Tibial artery (tissue), 4 donors: ENCODE results near the gene CRACDL.

Experiments
- DNase-seq, 2 donors: peaks; one replicate each; pipeline ENCODE4 v3.0.0-alpha.2; 2019
- H3K27ac ChIP-seq, 2 donors: fragments of 200-600 bp; sonication (generic) in 1 of 2; 1 replicate in 1 of 2; 2 replicates in 1 of 2; pipeline ENCODE4 v1.5.1; 2018 to 2019; ENCODE audit warnings: mild to moderate bottlenecking in 1 of 2
- H3K27me3 ChIP-seq, 2 donors: fragments of 200-600 bp; sonication (generic) in 1 of 2; one replicate each; pipeline versions ENCODE4 v1.5.1 to v1.6.0; 2016 to 2019
- H3K36me3 ChIP-seq, 3 donors: fragments of 200-600 bp; sonication (generic) in 2 of 3; one replicate each; pipeline ENCODE4 v1.5.1; 2016 to 2019; ENCODE audit warnings: mild to moderate bottlenecking in 2 of 3
- H3K4me1 ChIP-seq, 4 donors: fragments of 200-600 bp; sonication (generic) in 2 of 4; 1 replicate in 3 of 4; 2 replicates in 1 of 4; pipeline ENCODE4 v1.5.1; 2016 to 2019
- H3K4me3 ChIP-seq, 2 donors: fragments of 200-600 bp; sonication (generic) in 1 of 2; 1 replicate in 1 of 2; 2 replicates in 1 of 2; pipeline ENCODE4 v1.5.1; 2018 to 2019; ENCODE audit warnings: mild to moderate bottlenecking in 2 of 2
- H3K9me3 ChIP-seq, 3 donors: fragments of 200-600 bp; sonication (generic) in 1 of 3; one replicate each; pipeline ENCODE4 v1.5.1; 2016 to 2019
- CTCF ChIP-seq, 2 experiments: fragments of 200-600 bp in 1 of 2; fragments of 450-650 bp in 1 of 2; IDR thresholded peaks; one replicate each; pipeline ENCODE4 v1.5.1; 2017 to 2019; ENCODE audit warnings: antibody characterized with exemption in 2 of 2, mild to moderate bottlenecking in 1 of 2, moderate library complexity in 1 of 2
- intact Hi-C: fragments of 100-400 bp; cut with DNase I; formaldehyde crosslinking; loops from one replicate; pipeline ENCODE4 v1.15.0; 2023; ENCODE audit warnings: low total_unique reads

CRACDL gene

DNA sequence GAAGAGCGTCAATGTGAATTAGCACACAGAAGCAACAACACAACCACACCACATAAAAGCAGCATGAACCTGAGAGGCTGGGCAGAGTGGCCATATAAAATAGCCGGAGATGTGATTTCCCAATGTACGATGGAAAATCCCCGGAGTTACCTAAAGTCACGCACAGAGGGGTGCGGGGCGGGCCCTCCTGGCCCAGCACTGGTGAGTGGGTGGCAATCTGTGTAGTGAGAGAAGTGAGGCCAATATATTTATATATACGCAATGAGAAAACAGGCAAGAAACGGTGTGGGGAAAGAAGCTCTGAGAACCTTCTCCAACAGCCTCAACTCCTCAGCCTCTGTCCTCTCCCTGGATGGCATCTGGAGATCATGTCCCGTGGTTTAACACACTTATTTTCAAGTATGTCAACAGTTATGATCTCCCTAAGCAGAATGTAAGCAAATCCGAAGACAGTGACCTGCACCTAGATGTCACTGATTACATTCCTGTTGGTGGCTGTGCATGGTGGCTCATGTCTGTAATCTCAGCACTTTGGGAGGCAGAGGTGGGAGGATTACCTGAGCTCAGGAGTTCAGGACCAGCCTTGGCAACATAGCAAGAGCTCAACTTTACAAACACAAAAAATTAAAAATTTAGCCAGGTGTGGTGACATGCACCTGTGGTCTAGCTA is 41.6 kb downstream of the CRACDL start:
- no peak overlapping the region for H3K27ac ChIP-seq
- H3K36me3 ChIP-seq: no peaks in the 10 kb centered on the region
- intact Hi-C loops: no loop called here
- no peaks in the 10 kb centered on the region for H3K4me1 ChIP-seq
- DNase-seq: no peak
- no peak for TF ChIP-seq CTCF (IDR thresholded peaks at IDR 0.05)
- H3K27me3 ChIP-seq: no peaks in the 10 kb centered on the region
- H3K9me3 ChIP-seq: no peaks in the 10 kb centered on the region
- H3K4me3 ChIP-seq: no peak overlapping the region

- TF ChIP-seq CTCF (IDR thresholded peaks at IDR 0.05): no peak
- Histone ChIP-seq H3K27ac (no peak overlapping the region), H3K4me1 (no peaks in the 10 kb centered on the region), H3K36me3 (no peaks in the 10 kb centered on the region), H3K27me3 (no peaks in the 10 kb centered on the region), H3K9me3 (no peaks in the 10 kb centered on the region), H3K4me3 (no peak overlapping the region)
- intact Hi-C loops: no loop called here
- no peak for DNase-seq
Observed at GRCh38 chr2:98893911-98894321, 42.1 kb downstream of the CRACDL start.

DNA sequence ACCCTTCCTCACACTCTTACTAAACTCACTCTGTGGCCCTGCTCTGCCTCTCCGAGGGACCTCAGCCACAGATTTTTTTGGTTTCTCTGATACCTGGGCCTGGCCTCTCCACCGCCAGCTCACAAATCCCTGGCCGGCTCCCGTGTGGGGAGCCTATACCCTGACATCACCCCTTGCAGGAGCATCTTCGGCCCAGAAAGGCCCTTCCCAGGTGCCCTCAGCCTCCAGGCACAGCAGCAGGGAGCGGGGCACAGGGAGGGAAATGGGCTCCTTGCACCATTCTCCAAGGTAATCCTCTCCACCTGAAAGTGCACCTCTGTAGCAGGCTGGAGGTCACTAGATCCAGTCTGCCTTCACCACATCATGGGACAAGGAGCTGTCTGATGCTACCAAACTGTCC is 43.2 kb downstream of the CRACDL start:
- no peak for DNase-seq
- H3K27ac ChIP-seq: no peak overlapping the region
- H3K4me3 ChIP-seq: no peak overlapping the region
- H3K36me3 ChIP-seq: no peaks in the 10 kb centered on the region
- peaks cover 0 to 1% (median under 1%) of the 10 kb centered on the region in 3 donors for H3K9me3 ChIP-seq
- intact Hi-C loops: no loop called here
- no peak for TF ChIP-seq CTCF (IDR thresholded peaks at IDR 0.05)
- H3K27me3 ChIP-seq: no peaks in the 10 kb centered on the region
- H3K4me1 ChIP-seq: no peaks in the 10 kb centered on the region

DNA sequence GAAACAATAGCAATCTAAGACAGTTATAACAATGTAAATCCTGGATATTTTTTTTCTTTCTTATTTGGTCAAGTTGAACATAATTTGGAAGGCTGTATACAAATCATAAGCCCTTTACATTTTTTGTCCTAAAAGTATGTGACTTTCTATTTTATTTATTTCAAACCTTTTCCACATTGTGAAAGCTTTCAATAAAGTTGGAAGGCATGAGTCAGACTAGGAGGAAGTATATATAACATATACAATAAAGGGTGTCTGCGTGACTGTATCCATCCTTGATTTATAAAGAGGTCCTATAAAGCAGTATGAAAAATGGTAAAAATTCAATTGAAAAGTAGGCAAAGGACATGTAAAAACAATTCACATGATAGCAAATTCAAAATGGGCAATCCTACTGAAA is 44.4 kb downstream of the CRACDL start:
- DNase-seq: no peak
- Histone ChIP-seq H3K4me3 (no peak overlapping the region), H3K27me3 (no peaks in the 10 kb centered on the region), H3K27ac (no peak overlapping the region), H3K4me1 (no peaks in the 10 kb centered on the region), H3K36me3 (no peaks in the 10 kb centered on the region), H3K9me3 (peaks cover 0 to 11% (median 7%) of the 10 kb centered on the region in 3 donors)
- no peak for TF ChIP-seq CTCF (IDR thresholded peaks at IDR 0.05)
- intact Hi-C loops: no loop called here

DNA sequence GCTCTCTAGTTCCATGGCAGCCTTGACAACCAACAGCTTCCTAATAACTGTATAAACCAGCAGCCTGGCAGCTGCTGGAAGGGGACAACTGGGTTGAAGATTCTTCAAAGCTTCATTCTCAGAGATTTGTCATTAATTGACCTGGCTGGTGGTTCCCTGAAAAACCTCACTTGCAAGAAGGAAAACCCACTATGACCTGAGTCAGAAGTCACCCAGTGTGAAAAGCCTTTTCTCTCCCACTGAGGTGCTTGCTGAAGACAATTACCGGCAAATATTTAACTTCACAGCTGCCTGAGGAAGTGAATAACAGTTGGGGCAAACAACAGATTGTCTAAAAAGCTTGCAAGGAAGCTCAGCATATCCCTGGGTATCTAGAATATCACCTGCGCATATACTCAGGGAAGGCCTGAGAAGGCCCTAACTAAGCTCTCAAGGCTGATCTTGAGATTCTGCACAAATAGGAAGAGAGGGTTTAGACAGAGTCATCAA is 49.9 kb downstream of the CRACDL start:
- no peak overlapping the region for H3K27ac ChIP-seq
- peaks cover 0 to 21% (median 7%) of the 10 kb centered on the region in 3 donors for H3K9me3 ChIP-seq
- intact Hi-C loops: no loop called here
- H3K27me3 ChIP-seq: no peaks in the 10 kb centered on the region
- no peaks in the 10 kb centered on the region for H3K4me1 ChIP-seq
- no peaks in the 10 kb centered on the region for H3K36me3 ChIP-seq
- no peak overlapping the region for H3K4me3 ChIP-seq
- TF ChIP-seq CTCF (IDR thresholded peaks at IDR 0.05): no peak
- DNase-seq: no peak
